Amniotic epithelial cell (primary cell): ENCODE data around the gene PRR4.

ENCODE experiments used
- DNase-seq: peaks from one replicate; pipeline ENCODE4 v3.0.0-alpha.2; 2010; ENCODE audit warnings: low read depth

Gene PRR4, protein sequence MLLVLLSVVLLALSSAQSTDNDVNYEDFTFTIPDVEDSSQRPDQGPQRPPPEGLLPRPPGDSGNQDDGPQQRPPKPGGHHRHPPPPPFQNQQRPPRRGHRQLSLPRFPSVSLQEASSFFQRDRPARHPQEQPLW

DNA sequence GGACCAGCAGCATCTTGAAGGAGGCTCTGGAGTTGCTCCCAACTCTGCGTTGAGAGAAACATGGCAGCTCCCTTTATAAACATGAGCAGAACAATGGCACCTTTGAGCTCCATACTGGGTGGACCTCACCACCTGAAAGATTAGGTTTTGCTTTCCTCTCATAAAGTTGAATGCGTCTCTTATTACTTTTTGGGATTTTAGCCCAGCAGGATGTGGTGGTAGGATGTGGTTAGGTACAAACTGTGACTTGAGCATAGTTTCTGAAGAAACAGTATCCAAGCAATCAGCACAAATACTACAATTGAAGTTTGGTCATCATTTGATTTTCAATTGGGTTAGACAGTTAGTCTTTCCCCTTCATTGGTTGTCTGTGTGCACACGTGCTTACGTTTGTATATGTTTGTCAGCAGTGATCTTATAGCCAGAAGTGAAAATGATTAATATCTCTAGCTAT, at the start of gene PRR4:
TSS of gene PRR4 (minus strand) at position 51 of the 454 bp plus-strand sequence. CDS start at position 13, 38 bp downstream.
- no peak for DNase-seq

DNA sequence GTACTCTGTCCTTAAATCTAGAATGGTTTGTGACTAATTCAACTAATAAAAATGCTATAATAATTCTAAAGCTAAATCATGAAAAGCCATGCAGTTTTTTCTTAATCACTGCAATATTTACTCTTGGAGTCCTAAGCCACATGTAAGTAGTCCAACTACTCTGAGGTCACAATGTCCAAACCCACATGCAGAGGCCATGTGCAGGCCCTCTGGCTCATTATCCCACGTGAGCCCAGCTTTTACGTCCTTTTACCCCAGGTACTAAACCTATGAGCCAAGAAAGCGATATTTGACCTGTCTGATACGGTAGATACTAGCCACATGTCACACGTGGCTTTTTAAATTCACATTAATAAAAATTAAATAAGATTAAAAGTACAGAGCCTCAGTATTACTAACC, 47.6 kb upstream of the PRR4 start:
- no peak for DNase-seq

DNA sequence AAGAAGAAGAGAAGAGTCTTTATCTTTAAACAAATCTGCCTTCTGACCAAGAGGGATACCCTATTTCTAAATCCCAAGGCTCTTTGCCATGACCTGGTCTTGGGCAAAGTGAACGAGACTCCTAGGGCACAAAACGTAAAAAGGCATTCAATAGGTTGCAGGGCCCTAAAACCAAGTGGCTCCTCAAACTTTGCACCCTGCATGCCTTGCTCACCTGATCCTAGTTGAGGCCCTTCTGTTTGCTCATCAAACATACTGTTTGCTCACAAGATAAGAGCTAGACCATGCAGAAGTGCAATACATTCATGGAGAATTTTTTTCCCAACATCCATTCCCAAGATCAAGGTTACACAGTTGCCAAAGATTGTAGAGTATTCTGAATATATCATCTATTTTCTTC, 42.7 kb upstream of the PRR4 start:
- DNase-seq = no peak

DNA sequence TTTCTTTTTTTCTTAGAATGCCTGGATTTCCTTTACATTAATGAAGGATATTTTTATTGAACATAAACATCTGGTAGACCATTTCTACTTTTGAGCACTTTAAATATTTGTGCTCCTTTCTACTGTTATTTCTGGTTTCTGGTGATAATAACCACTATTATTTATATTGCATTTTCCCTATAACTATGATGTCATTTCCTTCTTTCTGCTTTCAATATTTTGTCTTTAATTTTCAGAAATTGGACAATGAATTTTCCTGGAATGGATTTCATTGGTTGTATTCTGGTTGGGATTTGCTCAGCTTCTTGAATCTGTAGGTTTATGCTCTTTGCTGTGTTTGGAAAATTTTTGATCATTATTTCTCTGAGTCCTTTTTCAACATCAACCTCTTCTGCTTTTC, 40.0 kb upstream of the PRR4 start:
- no peak for DNase-seq

DNA sequence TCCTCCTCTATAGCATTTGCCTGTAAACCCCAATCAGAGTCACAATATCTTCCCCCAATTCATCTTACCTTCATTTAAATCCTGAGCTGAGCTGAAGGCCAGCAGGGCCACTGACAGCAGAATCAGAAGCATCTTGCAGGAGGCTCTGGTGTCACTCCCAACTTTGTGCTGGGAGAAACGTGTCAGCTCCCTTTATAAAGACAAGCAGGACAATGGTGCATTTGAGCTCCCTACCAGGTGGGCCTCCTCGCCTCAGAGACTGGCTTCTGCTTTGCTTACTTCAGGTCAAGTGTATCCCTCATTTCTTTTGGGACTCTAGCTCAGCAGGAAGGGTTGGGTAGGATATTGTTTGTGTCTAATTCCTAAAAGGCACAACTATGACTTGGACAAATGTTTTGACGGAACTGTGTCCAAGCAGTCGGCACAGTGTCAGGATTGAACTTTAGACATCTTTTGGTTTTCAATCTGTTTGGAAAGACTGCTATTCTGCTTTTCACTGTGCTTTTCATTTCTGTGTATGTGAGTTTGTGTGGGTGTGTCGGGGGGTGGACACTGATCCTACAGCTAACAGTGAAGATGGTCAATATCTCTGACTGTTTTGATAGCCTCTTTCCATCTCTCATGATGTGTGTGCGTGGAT, 34.9 kb upstream of the PRR4 start, which contains the start of gene PRH1:
TSS of gene PRH1 (minus strand) at position 170 of the 640 bp plus-strand sequence. CDS start at position 132, 38 bp downstream.
- DNase-seq = no peak

DNA sequence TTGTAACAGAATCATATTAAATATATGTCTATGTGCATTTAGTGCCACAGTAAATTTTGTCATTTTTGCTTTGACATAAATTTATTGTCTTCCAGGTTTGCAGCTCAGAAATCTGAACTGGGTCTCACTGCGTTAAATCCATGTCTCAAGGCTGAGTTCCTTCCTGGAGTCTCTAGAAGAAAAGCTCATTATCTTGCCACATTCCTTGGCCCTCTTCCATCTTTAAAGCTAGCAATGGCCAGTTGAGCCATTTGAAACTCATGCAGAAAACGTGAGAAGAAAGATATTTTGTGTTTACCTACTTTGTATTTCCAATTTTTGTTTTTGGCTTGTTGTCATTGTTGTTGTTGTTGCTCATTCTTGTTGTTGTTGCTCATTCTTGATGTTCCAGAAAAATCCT, 24.1 kb upstream of the PRR4 start:
- peak; percentile 56 for DNase-seq

DNA sequence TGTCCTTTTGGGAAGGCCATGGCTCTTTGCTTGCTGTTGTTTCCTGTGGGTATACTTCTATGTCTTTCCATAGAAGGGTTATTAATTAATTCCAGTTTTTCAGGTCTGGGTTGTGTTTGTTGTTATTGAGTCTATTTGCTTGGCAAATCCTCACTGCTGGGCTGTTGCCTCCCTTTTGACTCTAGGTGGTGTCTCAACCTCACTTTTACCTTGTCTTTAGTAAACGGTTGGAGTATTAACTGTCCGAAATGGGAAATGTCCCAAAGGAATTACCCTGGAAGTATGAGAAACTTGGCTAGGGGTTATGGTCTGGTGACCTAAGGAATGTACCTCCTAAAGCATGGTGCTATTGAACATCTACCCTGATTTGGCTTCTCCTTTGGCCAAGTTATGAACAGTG, 18.1 kb upstream of the PRR4 start:
- DNase-seq = no peak

DNA sequence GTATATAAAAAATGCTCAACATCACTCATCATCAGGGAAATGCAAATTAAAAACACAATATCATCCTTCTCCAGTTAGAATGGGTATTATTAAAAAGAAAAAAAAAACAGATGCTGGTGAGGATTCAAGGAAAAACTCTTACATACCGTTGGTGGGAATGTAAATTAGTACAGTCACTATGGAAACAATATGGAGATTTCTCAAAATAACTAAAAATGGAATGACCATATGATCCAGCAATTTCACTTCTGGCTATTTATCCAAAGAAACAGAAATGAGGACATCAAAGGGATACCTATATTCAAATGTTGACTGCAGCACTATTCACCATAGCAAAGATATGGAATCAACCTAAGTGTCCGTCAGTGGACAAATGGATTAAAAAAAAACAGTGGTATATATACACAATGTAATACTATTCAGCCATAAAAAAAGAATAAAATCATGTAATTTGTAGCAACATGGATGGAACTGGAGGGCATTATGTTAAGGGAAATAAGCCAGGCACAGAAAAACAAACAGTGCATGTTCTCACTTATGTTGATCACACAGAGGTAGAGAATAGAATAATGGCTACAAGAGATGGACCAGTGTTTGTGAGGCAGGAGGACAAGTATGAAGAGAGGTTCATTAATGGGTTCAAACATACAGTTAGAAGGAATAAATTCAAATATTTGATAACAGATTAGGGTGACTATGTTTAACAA, 14.4 kb upstream of the PRR4 start:
- no peak for DNase-seq

DNA sequence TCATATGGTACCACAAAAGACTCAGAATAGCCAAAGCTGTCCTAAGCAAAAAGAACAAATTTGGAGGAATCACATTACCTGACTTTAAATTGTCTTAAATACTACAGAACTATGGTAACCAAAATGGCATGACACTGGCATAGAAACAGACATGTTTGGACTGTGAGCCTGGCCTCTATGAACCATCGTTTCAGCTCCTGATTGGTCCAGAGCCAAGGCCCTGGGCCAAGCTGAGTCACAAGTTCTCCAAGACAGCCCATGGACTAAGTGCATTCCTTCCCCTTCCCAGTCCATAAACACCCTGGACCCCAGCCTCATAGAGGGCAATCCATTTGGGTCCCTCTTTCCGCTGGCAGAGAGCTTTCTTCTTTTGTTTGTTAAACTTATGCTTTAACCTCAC, 12.1 kb upstream of the PRR4 start:
- DNase-seq = no peak

DNA sequence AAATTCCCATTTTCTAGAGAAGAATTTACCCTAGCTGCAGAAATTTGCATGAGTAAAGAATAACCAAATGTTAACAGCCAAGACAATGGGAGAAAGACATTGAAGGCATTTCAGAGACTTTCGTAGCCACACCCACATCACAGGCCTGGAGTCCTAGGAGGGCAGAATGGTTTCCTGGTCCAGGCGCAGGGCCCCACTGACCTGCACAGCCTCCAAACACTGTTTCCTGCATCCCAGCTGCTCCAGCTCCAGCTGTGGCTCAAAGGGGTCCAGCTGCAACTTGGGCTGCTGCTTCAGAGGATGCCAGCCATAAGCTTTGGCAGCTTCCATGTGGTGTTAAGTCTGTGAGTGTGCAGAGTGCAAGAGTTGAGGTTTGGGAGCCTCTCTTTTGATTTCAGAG, 6.5 kb upstream of the PRR4 start:
- DNase-seq = no peak

DNA sequence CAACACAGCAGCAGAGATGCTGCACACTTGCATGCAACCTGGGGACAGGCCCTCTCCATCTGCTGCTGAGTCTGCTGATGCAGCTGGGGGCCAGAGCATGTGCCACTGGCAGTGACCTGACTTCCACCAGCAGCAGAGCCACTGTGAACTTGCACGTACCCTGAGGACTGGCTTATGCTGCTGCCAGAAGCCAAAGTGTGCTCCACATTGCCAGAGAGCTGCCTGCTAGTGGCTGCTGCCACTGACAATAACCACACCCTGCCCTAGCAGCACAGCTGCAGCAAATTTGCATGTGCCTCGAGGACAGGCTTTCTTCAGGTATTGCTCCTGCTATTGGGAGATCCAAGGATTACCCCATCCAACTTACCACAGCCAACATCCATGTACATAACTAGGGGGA, 4.5 kb upstream of the PRR4 start:
- DNase-seq = no peak

DNA sequence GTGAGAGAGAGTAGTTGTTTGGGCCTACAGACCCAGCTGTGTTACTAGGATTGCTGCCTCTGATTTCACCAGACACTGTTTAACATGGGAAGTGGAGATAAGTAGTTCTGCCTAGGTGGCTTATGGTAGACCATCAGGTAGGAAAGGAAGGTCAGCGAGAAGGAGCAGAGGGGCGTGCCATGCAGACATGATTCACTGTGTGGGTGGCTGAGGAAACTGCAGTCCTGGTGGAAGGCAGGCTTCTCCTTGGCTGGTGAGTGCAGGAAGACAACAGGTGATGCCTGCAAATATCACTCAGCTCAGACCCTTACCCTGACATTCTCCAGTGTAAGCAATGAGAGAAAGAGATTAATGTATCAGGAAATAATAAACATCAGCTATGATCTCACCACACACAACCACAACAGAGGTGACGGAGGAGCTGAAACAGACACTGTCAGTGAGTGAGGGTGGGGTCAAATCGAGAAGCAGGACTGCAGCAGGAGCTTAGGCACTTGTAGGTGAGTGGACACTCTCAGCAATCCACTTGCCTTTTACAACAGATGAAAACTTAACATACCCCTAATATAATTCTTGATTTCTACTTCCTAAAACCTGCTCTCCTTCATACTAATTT, 2.1 kb upstream of the PRR4 start:
- no peak for DNase-seq

DNA sequence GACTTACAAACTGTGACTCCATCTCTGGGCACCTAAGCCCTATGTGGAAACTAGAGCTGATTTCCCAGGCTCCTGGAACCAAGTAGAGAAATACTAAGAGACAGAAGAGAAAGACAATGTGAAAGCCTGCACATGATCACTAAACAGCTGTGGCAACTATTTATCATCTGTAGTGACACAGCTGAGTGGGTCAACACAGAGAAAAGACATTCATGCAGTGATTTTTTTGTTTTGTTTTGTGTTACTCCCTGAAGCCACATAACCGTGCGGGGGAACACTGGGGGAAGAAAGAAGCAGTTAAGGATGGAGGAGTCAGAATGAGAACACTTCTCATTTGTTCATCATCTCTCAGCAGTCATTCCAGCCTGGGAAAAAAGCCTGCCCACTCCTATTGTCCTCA, 1.5 kb downstream of the PRR4 start:
- DNase-seq = no peak

DNA sequence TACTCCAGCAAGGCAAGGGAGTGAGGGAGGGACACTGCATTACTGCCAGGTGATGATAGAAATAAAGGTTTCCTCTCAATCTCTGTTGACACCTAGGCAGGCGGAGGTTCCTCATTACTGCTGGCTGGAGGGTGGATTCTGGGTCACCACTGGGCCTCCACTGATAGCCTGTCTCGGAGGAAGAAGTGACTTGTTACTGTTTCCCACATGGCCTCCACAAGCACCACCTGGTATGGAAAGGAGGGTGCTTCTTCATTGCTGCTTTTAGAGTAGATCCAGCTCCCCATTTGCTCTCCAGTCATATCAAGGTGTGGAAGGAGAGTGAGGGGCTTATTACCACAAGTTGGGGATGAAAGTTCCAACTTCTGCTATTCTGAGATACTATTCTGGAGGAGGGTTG, 6.4 kb downstream of the PRR4 start:
- no peak for DNase-seq

DNA sequence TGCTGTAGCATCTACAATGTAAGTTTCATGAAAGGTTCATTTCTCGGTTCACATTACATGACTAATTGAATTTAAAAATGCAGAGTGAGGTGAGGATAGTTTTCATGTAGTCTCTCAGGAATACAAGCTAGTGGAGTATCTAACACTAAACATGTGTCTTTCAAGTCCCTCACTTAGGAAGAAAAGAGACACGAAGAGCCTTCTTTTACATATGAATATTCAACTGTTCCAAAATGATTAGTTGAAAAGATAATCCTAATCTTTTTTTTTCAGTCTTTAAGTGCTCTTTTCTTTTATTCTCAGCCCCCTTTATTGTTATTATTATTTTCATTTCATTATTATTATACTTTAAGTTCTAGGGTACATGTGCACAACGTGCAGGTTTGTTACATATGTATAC, 10.8 kb downstream of the PRR4 start:
- DNase-seq = no peak

DNA sequence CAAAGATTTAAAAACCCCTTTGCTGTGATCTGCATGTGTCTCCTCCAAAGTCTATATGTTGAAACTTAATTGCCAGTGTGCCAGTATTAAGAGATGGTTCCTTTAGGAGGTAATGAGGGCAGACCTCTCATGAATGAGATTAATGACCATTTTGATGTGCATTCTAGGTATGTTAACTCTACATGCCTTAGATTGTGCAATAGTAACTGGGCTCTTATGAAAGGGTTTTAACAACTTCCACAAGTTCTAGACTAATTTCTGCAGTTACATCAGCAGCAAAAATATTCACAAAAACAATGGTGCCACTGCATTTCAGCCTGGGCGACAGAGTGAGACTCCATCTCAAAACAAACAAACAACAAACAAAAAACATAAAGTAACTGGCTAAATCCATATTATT, 19.3 kb downstream of the PRR4 start:
- peak; percentile 55 for DNase-seq

DNA sequence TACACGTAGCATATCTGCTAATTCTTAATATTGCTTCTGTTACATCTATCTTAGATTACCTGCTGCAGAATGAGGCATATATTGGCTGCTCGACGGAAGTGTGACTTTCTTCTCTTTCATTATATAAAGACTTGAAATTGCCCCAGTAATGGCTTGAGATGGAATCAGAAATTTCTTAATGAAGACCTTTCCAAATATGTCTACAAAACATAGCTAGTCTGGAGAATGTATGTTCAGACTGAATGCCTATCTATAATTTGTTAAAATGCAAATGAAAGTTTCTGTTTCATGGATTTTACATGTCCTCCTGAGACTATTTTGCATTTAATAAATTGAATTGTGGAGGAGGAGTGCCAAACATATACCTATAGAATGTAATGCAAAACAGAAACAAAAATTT, 23.0 kb downstream of the PRR4 start, which contains the start of gene TAS2R10:
TSS of gene TAS2R10 (minus strand) at position 101 of the 400 bp plus-strand sequence. CDS start at position 12, 89 bp downstream.
- DNase-seq = no peak

DNA sequence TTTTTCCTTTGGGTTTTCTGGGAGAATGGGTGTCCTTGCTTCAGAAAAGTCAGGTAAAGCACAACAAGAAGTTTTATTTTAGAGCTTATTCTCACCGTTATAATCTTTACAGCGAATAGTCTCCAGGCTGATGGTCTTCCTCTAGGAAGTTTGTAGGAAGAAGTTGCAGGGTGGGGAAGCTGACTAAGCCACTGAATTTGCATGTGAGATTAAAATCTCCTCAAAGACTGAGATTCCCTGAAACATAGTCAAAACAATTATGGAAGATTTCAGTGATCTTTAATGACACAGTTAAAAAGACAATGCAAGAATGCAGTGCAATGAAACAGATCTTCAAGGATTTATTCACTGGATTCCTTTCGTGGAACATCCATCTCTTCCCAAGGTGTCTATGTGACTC, 24.3 kb downstream of the PRR4 start:
- DNase-seq = no peak

DNA sequence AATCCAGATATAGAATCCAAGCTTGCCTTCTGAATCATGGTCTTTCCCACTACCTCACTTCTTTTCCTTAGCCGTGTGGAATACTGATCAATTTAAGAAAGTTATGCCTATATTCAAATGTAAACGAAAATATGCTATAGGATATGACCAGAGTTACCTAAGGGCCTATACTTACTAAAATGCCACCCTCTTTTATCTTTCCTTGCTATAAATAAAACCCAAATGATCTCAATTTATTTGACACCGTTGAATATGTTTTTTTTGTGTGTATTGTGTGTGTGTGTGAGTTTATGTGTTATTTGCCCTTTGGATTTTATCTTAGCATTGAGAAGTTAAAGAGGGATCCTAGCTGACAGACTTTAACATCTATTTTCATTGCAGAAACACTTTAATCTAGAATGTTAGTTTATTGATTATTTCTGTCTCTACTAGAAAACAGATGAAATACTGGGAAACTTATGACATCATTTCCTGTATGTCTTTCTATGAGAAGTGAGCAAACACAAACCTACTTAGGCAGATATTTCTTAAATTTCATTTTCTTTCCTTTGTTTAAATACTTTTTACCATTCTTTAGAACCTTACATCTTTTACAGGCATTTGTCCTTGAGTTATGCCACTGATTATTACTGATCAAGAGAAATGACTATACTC, 37.3 kb downstream of the PRR4 start:
- DNase-seq = no peak

DNA sequence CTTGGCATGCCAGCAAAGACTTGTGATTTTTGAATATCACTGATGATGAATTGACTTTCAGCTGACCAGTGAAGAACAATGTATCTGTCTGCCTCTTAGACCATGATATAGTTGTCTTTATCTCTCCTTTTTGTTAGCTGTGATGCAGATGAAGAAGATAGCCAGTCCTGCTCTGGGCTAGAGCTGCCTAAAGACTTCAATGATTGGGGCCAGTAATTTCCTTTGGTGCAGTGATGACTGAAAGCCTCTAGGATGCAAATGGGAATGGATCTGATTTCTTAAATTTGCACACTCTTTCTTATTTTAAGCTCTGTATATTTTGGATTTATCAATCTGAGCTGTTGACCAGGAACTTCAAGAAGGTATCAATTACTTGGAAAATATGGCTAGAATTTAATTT, 39.2 kb downstream of the PRR4 start, which contains the start of gene TAS2R9:
TSS of gene TAS2R9 (minus strand) at position 101 of the 400 bp plus-strand sequence. CDS start at position 8, 93 bp downstream.
- DNase-seq = no peak

DNA sequence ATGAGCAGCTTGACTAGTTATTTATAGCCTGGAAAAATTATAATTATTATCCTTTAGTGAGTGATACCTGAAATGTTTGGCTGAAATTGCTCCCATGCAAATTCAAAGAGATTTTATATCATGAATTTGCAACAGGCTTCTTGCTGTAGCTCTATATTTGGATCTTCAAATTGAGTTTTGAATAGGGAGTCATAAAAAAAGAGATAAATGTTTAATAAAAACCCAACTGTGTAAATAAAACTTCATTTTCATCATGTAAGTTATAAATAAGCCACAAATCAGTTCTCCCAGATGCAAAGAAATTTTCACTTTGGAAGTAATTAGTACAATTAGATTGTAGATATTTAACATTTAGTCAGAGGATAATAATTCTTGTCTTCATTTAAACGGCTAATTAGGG, 42.1 kb downstream of the PRR4 start, which contains the start of gene TAS2R8:
TSS of gene TAS2R8 (minus strand) at position 101 of the 400 bp plus-strand sequence. CDS start 306 bp downstream, outside the sequence.
- no peak for DNase-seq

DNA sequence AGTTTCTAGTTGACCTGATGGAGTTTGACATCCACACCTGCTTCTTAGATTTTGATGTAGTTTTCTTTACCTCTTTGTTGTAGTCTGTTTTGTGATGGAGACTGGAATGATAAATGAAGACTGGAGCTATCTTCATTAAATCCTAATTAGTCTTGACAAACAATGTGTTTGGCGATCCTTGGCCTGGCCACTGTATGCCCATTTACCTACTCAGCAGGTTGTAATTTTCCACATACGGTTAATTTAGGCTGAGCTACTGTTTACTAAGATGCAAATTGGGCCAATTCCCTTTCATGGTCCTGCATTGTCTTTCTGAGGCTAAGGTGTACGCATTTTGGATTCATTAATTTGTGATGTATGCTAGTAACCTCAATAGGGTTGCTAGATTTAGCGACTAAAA, 46.7 kb downstream of the PRR4 start, which contains the start of gene TAS2R7:
TSS of gene TAS2R7 (minus strand) at position 41 of the 400 bp plus-strand sequence. CDS start 57 bp downstream, outside the sequence.
- no peak for DNase-seq
